ENCODE results near the gene TTC39B.

TTC39B gene

DNA sequence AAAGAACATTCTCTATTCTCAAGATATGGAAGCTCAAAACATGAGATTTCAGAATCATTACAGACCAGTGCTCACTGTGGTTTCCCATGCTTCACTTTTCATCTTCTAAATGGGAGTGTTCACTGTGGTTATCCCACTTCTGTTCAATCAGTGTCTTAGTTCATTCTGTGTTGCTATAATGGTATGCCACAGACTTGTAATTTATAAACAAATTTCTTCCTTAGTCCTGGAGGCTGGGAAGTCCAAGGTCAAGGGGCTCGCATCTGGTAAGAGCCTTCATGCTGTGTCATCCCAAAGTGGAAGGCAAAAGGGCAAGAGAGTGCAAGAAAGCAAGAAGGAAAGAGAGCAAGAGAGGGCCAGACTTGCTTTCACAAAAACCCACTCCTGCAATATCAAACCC lies 146.3 kb downstream of the TTC39B start:
- no peak for DNase-seq

DNA sequence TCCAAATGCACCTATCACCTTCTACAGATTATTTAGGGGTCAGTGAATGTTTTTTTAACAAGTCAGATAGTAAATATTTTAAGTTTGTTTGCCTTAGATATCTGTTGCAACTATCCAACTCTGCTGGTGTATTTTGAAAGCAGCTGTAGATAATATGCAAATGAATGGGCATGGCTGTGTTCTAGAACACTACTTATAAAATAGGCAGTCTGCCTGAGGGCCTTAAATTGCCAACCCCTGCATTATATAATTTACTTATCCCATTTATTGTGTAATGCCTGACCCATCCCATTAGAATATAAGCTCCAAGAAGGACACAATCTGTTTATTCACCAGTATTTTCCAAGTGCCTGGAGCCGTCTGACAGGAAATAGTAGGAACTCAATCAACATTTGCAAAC lies 149.0 kb downstream of the TTC39B start:
- no peak for DNase-seq

DNA sequence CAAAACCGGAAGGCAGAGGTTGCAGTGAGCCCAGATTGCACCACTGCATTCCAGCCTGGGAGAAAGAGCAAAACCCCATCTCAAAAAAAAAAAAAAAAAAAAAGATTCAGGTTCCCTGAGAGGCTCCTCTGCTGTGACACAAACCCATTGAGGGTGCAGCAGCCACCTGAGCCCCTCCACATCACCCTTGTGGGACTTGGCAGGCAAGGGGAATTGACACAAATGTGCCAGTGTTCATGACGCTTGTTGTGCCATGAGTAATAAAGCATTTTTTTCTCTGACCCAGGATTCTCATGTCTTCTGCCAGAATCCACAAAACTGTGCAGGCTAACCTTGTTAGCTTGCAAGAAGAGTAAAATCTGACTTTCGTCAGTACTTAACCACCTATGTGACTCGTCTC lies 149.6 kb downstream of the TTC39B start:
- no peak for DNase-seq

DNA sequence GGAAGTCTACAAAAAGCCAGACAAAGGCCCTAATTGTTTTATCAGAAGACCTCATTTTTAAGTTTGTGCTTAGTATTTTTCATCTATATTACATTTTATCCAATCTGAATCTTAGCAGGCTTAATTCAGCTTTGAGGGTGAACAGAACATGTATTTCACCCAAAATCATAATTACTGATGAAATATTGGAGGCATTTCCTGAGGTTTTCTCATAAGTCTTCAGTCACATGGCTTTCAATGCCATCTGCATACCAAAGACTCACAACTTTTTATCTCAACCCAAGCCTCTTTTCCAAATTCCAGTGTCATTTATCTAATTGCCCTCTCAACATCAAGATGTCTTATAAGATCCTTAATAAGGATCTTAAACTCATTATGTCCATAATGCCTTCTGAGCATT lies 150.8 kb downstream of the TTC39B start:
- no peak for DNase-seq

DNA sequence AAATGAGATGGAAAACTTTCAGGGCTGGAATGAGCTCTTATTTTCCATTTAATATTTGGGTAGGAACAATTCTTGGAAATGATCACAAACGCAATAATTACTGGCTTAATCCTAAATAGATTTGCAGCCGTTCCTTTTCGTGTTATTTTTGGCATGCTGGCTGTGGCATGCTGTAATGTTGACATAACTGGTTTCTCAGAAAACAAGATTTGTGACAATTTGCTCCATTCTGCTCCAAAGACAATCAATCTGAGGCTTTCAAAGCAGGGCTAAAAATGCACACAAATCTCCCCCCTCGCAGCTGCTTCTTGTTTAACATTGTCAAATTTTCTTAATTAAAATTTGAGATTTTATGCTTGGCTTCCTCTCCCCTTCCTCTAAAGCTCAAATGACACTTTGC lies 151.2 kb downstream of the TTC39B start:
- no peak for DNase-seq

DNA sequence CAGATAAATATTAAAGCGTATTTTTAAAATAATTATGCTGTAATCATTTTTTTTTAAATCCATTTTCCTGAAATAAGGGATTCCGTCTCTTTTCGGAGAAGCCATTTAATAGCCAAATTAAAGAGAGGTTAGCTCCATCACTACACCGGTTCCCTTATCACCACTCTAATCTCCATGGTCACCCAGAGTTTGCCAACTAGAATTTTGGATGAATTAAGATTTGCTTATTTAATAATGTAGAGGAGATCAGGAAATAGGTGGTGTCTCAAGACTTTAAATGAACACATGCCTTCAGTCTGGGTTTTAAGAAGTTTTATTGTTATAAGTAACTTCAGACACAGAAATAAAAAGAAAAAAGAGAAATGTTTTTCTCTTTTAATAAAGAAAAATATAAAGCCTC lies 151.7 kb downstream of the TTC39B start:
- DNase-seq: no peak

DNA sequence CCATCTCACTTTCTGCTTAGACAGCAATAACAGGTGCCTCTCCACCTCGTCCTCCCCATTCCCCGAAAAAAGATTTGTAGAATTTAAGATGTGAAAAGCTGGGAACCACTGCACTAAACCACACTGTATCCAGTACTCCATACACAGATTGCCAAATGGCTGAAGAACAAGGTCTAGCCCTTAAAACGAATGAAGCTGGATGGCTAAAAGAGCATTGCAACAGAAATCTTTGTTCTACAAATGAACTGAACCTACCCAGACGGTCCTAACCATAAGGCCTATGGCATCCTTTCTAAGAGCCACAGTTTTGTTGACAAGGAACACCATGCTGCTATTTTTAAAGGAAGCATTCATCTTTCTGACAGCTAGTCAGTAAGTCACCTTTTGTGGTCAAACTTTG lies 152.3 kb downstream of the TTC39B start:
- DNase-seq: no peak

DNA sequence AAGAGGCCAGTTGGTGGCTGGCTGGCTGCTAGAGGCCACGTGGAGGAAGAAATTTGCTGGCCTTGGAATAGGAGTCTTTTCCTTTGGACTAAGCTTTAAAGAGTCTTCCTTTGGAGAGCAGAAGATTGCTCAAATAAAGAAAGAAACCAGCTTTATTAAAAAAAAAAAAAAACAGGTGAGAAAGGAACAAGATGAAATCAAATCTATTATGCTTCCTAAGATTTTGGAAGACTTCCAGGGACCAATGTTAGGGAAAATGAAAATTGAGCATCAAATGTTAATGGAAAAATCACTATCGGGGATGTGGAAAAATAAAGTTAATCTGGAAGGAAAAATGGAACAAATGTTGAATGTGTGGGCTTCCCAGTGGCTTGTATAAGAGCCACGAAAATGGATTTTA lies 153.1 kb downstream of the TTC39B start:
- no peak for DNase-seq

DNA sequence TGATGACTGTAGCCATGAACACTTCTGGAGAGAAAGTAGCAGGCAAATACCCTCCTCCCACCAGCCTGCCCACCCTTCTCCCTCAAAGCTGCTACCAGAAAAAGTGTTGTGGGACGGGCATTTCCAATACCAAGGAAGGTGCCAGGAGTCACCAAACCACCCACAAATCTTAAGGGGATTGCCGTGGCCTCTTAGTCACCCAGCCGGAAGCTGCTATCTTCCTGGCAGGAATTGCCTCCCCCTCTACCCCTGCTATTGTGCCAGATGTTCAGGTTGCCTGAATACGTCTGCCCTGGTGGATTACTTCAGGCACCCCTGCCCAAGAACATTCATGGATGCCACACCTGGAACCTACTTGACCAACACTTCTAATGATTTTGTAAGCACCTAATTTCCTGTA lies 156.1 kb downstream of the TTC39B start:
- no peak for DNase-seq

DNA sequence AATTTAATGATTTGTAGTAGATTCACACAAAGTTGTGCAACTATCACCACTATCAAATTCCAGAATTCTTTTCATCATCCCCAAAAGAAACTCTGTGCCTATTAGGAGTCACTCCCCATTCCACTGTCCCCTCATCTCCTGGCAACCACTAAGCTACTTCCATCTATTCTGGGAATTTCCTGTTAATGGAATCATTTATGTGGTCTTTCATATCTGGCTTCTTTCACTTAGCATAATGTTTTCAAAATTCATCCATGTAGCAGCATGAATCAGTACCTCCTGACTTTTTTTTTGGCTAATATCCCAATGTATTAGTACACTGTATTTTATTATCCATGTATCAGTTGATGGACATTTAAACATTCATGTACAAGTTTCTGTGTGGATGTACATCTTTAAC lies 157.6 kb downstream of the TTC39B start:
- DNase-seq: no peak

DNA sequence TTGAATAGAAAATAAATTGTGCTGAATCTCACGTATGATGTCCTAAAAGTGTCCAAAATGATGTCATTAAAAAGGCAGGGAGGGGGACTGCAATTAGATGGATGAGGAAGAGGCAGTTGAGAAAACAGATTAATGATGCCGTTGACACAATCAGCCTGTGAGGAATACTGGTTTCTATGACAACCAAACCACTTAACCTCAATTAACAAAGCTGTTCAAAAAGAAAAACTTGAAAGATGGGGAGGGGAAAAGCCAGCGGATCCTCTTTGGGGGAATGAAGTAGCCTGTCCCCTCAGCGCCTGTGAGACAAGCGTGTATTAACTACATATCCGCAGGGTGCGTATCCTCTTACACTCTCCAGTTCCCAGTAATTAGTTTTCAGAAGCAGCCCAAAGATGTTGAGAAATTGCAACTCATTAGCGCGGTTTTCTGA lies 160.7 kb downstream of the TTC39B start:
- no peak for DNase-seq

DNA sequence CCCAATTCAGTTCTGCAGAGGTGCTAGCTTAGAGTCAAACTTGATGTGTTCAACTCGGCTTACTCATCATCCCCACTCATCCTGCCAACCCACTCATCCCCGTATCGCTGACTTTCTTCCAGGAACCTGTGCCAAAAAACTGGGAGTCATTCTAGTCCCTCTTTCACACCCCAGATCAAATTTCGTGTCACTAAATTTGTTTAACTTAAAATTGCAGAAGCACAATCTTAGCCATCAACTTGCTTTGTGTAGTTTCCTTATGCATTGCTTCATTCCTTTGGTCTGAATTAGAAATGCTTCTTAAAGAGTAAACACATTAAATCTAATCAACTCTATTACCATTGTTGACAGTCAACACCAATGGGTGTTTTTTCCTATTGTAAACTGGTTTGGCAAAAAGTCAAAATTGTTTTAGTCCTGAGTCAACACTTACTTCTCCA lies 162.4 kb downstream of the TTC39B start:
- no peak for DNase-seq

DNA sequence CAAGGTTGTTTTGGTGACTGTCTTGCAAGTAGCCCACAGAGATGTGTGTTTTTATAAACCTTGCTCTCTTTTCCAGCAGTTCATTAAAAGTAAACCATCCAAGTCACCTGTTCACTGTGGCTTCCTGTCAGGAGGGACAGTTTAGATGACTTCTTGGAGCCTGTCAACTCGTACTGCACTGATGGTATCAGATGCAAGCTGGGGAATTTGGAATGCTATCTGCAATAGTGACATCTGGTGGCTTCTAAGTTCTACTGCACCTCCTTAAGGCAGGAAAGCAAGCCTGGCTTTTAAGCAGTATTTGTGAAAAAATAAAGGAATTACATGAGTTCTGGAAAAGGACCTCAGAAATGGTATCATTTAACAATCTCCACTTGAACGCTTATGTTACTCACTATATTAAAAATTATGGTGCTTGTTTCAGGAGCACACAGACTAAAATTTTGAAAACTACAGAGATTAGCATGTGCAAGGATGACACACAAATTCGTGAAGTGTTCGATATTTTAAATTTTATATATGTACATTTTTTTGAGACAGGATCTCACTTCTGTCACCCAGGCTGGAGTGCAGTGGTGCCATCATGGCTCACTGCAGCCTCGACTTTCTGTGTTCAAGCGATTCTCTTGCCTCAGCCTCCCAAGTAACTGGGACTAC lies 164.0 kb downstream of the TTC39B start:
- DNase-seq: no peak

DNA sequence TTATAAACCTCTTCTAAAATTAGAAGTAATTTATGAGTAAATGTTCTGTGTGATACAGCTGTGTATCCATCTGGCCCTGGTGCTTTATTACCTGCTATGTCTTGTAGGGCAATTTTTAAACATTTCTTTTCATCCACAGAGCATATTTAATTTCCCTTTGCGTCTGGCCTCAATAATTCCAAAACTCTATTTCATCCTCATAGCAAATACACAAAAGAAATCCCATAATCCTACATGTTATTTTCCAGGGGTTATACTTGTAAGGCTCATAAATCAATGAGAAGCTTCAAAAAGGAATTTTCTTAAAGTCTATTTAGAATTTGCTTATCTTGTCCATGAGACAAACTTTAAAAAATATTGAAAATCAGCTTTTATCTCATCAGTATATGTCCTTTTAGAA lies 167.0 kb downstream of the TTC39B start:
- no peak for DNase-seq

DNA sequence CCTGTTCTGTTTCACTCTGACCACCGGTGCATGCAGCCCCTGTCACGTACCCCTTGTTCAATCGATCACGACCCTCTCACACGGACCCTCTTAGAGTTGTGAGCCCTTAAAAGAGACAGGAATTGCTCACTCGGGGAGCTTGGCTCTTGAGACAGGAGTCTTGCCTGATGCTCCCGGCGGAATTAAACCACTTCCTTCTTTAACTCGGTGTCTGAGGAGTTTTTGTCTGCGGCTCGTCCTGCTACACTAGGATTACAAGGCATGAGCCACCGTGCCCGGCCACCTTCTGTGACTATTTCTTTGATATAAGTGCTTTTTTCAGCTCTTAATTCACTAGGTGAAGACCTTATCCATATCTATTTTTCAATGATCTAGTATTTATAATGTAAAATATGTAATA lies 167.5 kb downstream of the TTC39B start:
- no peak for DNase-seq

DNA sequence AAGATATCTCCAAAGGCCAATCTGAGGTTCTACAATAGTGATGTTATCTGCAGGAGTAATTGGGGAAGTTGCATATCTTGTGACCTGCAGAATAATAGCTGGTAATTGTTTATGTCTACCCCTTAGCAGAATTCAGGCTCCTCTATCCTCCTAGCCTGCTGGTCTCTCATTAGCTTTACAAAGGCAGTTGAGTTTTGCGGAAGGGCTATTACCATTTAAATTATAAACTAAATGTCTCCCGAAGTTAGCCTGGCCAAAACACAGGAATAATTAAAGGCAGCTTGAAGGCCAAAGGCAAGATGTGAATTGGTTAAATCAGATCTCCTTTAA lies 168.7 kb downstream of the TTC39B start:
- DNase-seq: no peak

DNA sequence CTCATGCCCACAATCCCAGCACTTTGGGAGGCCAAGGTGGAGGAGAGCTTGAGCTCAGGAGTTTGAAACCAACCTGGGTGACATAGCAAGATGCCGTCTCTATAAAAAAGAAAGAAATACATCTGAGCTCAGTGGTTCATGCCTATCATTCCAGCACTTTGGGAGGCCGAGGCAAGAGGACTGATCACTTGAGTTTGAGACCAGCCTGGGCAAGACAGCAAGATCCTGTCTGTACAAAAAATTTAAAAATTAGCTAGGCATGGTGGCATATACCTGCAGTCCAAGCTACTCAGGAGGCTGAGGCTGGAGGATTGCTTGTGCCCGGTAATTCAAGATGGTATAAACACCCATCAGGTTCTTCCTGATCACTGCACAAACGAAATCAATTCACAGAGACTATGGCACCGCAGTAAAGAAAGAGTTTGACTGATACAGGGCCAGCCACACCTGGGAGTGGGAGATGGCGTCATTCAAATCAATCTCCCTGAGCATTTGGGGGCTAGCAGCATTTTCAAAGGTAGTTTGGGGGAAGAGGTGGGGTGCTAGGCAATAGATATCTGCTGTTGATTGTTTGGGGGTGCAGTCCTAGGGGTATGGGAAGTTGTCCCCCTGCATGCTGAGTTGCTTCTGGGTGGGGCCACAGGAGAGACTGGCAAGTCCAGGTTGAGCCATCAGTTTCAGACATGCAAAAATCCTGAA lies 169.2 kb downstream of the TTC39B start:
- no peak for DNase-seq

DNA sequence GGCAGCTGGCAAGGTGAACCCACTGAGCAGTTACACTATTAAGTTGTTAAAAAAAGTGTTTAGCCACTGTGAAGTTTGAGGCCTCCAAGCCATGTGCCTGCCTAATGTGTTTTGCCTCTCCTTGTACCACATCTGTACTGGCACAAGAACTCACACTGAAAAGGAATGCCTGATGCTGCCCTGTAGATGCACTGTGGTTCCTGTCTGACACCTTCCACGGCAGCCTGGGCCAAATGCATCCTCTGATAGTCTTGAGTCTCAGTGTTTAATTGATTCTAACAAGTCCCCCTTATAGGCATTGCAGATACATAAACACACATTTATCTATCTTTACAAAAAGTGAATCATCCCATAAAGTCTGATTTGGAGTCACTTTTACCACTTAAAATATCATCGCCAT lies 169.9 kb downstream of the TTC39B start:
- no peak for DNase-seq

DNA sequence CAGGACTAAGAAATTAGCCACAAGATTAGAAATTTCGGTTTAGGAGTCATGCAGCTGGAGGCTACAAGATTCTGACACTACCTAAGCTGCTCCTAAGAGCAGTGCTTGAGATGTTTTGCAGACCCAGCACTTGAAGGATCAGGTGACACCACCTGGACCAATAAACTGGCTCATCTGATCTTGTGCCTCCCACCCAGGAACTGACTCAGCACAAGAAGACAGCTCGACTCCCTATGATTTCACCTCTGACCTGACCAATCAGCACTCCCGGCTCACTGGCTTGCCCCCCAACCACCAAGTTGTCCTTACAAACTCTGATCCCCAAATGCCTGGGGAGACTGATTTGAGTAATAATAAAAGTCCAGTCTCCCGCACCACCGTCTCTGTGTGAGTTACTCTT lies 170.4 kb downstream of the TTC39B start:
- DNase-seq: no peak

DNA sequence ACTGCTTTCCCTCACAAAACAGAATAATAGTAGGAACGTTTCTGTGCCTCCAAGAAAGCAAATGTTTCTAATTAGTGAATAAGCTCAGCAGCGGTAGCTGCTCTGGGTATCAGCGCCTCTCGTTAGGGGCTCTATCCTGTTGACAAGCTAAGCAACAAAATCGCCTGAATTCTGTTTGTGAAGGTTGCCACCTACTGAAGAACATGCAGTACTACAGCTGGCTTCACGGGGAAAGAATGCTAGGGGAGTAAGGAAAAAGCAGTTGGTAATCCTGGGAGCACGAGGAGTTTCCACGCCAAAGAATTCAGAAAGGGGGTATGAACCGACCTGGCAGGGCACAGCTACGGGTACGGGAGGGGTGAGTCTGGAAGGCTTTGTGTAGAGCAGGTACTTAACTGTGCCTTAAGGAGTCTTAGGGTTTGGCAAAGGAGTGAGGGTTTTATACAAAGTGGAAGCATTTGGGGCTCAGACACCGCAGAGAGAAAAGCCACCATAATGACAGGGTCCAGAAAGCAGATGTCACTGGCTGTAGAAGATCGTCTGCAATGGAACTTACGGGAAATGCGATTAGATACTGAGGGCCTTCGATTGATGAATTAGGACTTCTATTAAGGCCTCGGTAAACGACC lies 171.7 kb downstream of the TTC39B start:
- DNase-seq: peak; percentile 18

DNA sequence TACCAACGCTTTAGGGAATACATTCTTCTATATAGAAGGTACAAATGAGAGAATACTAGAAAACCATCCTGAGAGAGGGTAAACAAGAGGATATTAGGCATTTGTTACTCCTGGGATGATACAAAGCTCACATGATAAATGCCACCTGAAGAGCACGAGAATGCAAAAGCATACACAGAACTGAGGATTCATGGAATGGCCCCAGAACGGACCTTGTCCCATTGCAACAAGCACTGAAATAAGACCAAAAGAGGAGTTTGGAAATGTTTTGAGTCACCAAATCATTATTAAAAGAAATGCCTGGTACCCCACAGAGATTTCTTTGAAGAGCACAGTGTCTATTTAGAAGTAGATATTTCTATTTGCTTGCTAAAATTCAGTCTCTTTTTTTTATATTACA lies 173.5 kb downstream of the TTC39B start:
- no peak for DNase-seq

DNA sequence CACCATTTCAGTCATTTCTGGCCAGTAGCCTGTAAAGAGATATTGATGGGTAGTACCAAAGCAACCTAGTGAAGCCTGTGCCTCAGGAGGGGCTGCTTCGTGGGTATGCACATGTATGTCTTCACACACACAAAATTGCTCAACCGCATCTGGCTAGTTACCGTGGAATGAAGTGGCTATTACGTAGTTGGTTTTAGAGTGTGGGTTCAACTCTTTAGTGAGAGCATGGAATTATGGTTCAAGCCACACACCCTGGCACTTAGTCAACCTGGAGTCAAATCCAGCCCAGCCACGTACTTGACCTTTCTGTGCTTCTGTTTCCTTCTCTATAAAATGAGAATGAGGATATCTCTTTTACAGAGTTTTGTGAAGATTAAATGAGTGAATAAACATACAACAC lies 174.9 kb downstream of the TTC39B start:
- DNase-seq: no peak

DNA sequence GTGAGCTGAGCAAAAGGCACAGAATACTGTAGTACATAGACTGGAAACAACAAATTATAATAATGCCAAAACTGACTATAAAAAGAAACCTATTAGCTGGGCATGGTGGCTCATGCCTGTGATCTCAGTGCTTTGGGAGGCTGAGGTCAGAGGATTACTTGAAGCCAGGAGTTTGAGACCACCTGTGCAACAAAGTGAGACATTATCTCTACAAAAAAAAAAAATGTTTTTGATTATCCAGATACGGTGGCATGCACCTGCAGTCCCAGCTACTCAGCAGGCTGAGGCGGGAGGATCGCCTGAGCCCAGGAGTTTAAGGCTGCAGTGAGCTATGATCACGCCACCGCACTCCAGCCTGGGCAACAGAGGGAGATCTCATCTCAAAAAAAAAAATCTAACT lies 175.9 kb downstream of the TTC39B start:
- no peak for DNase-seq

DNA sequence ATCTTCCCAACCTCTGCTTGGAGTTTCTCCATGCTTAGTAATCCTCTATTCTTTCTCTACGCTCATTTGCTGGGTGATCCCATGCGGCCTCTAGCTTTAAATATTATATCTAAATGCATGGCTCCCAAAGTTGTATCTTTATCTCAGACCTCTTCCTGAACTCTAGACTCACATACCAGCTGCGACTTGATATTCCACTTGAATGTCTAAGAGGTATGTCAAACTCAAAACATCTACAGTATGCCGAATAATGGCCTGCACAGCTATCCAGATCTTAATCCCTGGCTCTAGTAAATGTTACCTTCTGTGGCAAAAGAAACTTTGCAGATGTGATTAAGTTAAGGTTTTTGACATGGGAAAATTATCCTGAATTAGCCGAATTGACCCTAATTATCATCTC lies 179.2 kb downstream of the TTC39B start:
- DNase-seq: no peak

DNA sequence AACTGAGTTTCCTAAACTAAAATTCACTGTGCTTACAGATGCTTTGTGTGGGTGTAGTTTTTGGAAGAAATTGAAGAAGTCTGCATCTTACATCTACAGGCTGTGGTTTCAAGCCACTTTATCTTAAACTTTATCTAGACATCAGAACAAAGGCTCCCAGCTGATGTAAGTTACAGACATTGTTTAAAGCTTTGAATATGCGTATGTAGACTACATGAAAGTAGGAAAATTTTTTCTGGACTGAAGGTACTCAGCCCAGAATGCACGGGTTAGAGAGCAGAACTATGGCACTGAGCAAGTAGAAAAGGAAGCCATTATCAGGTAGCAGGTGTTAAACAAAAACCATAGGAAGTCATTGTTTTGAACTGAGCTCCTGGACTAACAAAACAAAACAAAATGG lies 185.4 kb downstream of the TTC39B start:
- DNase-seq: no peak
